Nephron (organoid): ENCODE data around the gene GFOD2.

Experiments used
- H3K27ac Mint-ChIP-seq, 3 experiments: 2 replicates each; pipeline ENCODE4 v1.8.0; 2020; ENCODE audit warnings: mixed read lengths in 3 of 3, mild to moderate bottlenecking in 2 of 3, moderate library complexity in 1 of 3
- H3K27me3 Mint-ChIP-seq: 2 replicates; pipeline ENCODE4 v1.8.0; 2021; ENCODE audit warnings: low read depth, mild to moderate bottlenecking, moderate library complexity, mixed read lengths
- H3K36me3 Mint-ChIP-seq: 2 replicates; pipeline ENCODE4 v1.8.0; 2020; ENCODE audit warnings: low read depth, mixed read lengths
- H3K4me1 Mint-ChIP-seq: 2 replicates; pipeline ENCODE4 v1.8.0; 2020; ENCODE audit warnings: mixed read lengths
- H3K4me3 Mint-ChIP-seq, 3 experiments: 2 replicates each; pipeline ENCODE4 v1.8.0; 2020; ENCODE audit warnings: mild to moderate bottlenecking in 3 of 3, mixed read lengths in 3 of 3, moderate library complexity in 2 of 3
- H3K9me3 Mint-ChIP-seq: 2 replicates; pipeline ENCODE4 v1.8.0; 2020; ENCODE audit warnings: mixed read lengths
- CTCF ChIP-seq, 3 experiments: fragments of 200-600 bp; sonication (generic); IDR thresholded peaks; one replicate each; pipeline ENCODE4 v1.5.0; 2021; ENCODE audit warnings: antibody characterized with exemption in 3 of 3; ENCODE audit not compliant: unreplicated experiment in 3 of 3

GFOD2 gene

GRCh38 chr16:67713647-67714273, 5.4 kb downstream of the GFOD2 start:
- Mint-ChIP-seq H3K4me3 (no peak overlapping the region), H3K27ac (no peak overlapping the region), H3K36me3 (peaks cover 21% of the 10 kb centered on the region), H3K4me1 (peaks cover 11% of the 10 kb centered on the region), H3K27me3 (no peaks in the 10 kb centered on the region), H3K9me3 (no peaks in the 10 kb centered on the region)
- no peak for TF ChIP-seq CTCF (IDR thresholded peaks at IDR 0.05; ENCODE audit: unreplicated experiment in 3 of 3)

GRCh38 chr16:67710607-67711006, 8.5 kb downstream of the GFOD2 start:
- no peaks in the 10 kb centered on the region for H3K9me3 Mint-ChIP-seq
- H3K27me3 Mint-ChIP-seq, result no peaks in the 10 kb centered on the region
- no peak overlapping the region for H3K27ac Mint-ChIP-seq
- H3K36me3 Mint-ChIP-seq, result peaks cover 30% of the 10 kb centered on the region
- TF ChIP-seq CTCF (IDR thresholded peaks at IDR 0.05; ENCODE audit: unreplicated experiment in 3 of 3), result no peak
- H3K4me1 Mint-ChIP-seq, result peaks cover 6% of the 10 kb centered on the region
- H3K4me3 Mint-ChIP-seq, result no peak overlapping the region

- Mint-ChIP-seq H3K4me3 (no peak overlapping the region), H3K4me1 (peaks cover 10% of the 10 kb centered on the region), H3K27ac (no peak overlapping the region), H3K36me3 (peaks cover 30% of the 10 kb centered on the region), H3K27me3 (no peaks in the 10 kb centered on the region), H3K9me3 (no peaks in the 10 kb centered on the region)
- no peak for TF ChIP-seq CTCF (IDR thresholded peaks at IDR 0.05; ENCODE audit: unreplicated experiment in 3 of 3)
Measured at GRCh38 chr16:67709050-67709449, 10.1 kb downstream of the GFOD2 start.

GRCh38 chr16:67708368-67708771, 10.7 kb downstream of the GFOD2 start:
- TF ChIP-seq CTCF (IDR thresholded peaks at IDR 0.05; ENCODE audit: unreplicated experiment in 3 of 3), result no peak
- H3K4me1 Mint-ChIP-seq, result peaks cover 10% of the 10 kb centered on the region
- H3K9me3 Mint-ChIP-seq, result no peaks in the 10 kb centered on the region
- no peak overlapping the region for H3K27ac Mint-ChIP-seq
- peaks cover 26% of the 10 kb centered on the region for H3K36me3 Mint-ChIP-seq
- no peak overlapping the region for H3K4me3 Mint-ChIP-seq
- no peaks in the 10 kb centered on the region for H3K27me3 Mint-ChIP-seq

GRCh38 chr16:67707790-67708189, 11.3 kb downstream of the GFOD2 start:
- no peak for TF ChIP-seq CTCF (IDR thresholded peaks at IDR 0.05; ENCODE audit: unreplicated experiment in 3 of 3)
- no peak overlapping the region for H3K4me3 Mint-ChIP-seq
- H3K27me3 Mint-ChIP-seq, result no peaks in the 10 kb centered on the region
- peaks cover 10% of the 10 kb centered on the region for H3K4me1 Mint-ChIP-seq
- no peaks in the 10 kb centered on the region for H3K9me3 Mint-ChIP-seq
- peaks cover 23% of the 10 kb centered on the region for H3K36me3 Mint-ChIP-seq
- H3K27ac Mint-ChIP-seq, result no peak overlapping the region

- no peak overlapping the region for H3K4me3 Mint-ChIP-seq
- no peaks in the 10 kb centered on the region for H3K9me3 Mint-ChIP-seq
- H3K36me3 Mint-ChIP-seq, result peaks cover 23% of the 10 kb centered on the region
- no peak for TF ChIP-seq CTCF (IDR thresholded peaks at IDR 0.05; ENCODE audit: unreplicated experiment in 3 of 3)
- no peaks in the 10 kb centered on the region for H3K27me3 Mint-ChIP-seq
- peaks cover 10% of the 10 kb centered on the region for H3K4me1 Mint-ChIP-seq
- no peak overlapping the region for H3K27ac Mint-ChIP-seq
Measured at GRCh38 chr16:67707210-67707609, 11.9 kb downstream of the GFOD2 start.
